Middle frontal gyrus (tissue), 1 donor: ENCODE results near the gene RNF167.

Source experiments
- DNase-seq: peaks from one replicate; pipeline ENCODE4 v3.0.0-alpha.2; 2015; ENCODE audit warnings: low spot score; ENCODE audit errors: extremely low spot score

The RNF167 gene

GRCh38 chr17:4953451-4953961, 13.4 kb downstream of the RNF167 start:
- DNase-seq: no peak

- DNase-seq: no peak
Measured at GRCh38 chr17:4955091-4955490, 15.0 kb downstream of the RNF167 start.

- DNase-seq: no peak
Measured at GRCh38 chr17:4956493-4957061, 16.5 kb downstream of the RNF167 start.

GRCh38 chr17:4958102-4958501, 18.0 kb downstream of the RNF167 start:
- no peak for DNase-seq

GRCh38 chr17:4959261-4959965, 19.3 kb downstream of the RNF167 start:
- DNase-seq: no peak

DNA sequence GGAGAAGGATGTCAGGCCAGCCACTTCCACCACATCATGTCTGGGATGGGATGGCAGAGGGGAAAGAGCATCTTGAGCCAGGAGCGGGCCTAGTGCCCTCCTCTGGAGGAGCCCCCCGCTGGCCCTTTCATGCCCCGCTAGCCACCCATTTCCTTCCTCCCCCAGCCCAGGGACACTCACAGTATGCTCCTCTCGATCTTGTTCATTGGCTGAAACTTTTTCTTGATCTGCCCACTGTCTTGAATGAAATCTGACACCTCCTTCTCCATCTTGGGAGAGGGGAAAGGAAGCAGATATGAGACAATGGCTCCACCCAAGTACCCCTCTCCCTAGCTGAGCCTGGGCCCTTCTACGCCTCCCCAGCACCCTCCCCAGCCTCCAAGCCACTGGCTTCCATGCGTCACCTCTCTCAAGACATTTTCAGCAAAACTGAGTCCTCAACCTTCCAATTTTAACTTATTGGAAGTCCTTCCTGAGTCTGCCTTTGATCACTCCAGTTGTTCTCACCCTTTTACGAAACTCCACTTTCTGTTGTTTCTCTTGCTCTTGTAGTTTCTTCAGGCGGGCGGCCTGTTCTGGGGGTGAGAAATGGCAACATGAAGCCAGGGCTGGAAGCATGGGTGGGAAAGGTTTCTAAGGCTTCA, 20.3 kb downstream of the RNF167 start:
- no peak for DNase-seq

- no peak for DNase-seq
Measured at GRCh38 chr17:4965311-4965986, 25.4 kb downstream of the RNF167 start.

DNA sequence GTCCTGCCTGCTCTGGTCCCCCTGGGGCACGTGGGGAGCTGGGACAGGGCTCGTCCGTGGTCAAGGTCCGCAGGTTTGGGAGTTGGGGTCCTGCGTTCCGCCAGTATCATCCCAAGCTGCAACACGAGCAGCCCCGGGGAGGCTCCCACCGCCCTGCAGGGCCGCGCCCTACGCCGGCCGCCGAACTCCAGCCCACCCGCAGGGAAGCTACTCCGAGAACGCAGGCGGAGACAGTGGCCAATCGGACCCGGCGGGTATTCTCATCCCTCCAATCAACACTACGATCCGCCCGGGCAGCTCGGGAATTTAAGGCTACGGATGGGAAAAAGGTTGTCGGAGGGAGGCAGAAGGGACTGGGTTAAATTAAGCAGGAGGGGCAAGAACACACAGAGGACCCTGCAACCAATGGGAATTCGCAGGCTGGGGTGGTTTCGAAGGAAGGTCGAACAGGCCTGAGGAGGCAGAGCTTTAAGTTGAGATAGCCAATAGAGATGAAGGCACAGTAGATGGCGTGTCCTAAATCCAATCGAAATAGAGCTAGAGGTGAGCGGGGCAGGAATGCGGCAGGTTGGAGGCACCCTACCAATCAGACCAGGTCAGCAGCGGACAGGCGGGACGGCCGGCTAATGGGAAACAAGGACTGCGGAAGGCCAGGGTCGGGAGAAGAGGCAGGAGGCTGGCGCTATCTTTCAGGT, 26.9 kb downstream of the RNF167 start:
- peak; percentile 98 for DNase-seq

GRCh38 chr17:4967539-4968485, 27.7 kb downstream of the RNF167 start, which contains the start of gene SPAG7:
Gene SPAG7, minus strand, starts transcription at chr17:4967817. Its CDS starts 13 bp downstream, at chr17:4967804.
- peak; percentile 90 for DNase-seq

DNA sequence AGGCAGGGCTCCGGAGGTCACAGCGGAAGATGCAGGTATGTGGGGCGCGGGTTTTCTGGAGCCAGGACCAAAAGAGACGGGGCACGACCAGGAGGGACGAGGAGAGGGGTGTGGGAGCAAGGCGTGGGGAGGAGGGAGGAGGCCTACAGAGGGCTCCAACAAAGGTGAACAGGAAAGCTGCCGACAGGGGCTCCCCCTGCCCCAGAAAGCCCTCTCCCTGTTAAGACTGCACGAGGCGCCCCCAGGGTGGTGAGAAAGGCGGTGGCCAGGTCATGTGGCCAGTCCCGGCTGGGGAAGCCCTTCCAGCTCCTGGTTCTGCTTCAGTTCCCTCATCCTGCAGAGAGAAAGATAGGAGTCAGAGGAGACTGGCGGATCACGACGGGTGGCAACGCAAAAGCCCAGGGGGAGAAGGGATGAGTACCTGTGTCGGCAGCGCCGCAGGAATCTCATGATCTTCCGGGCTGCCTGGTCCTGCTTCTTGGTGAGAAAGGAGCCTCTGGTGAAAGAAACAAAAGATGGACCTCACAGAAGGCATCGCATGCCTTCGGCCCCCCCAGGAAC, 28.5 kb downstream of the RNF167 start:
- no peak for DNase-seq

DNA sequence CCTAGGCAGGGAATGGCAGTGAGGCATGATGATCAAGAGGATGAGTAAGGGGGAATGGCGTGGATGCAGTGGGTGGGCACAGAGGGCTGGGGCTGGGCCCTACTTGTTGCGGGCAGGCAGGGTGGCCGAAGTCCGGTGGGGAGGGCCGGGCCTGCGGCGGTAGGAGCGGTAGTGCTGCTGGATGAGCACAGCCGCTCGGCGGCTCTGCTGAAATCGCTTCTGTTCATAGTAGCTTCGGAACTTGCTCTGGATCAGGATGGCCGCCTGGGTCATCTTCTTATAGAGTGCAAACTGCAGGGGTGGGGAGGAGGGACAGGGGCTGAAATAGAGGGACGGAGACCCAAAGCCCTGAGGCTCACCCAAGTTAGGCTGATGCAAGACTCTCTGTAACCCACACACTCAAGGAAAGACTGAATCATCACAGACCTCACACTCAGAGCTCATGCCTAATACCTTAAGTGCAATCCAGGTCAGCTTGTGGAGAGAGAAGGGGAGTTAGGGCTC, 29.0 kb downstream of the RNF167 start:
- DNase-seq: no peak

DNA sequence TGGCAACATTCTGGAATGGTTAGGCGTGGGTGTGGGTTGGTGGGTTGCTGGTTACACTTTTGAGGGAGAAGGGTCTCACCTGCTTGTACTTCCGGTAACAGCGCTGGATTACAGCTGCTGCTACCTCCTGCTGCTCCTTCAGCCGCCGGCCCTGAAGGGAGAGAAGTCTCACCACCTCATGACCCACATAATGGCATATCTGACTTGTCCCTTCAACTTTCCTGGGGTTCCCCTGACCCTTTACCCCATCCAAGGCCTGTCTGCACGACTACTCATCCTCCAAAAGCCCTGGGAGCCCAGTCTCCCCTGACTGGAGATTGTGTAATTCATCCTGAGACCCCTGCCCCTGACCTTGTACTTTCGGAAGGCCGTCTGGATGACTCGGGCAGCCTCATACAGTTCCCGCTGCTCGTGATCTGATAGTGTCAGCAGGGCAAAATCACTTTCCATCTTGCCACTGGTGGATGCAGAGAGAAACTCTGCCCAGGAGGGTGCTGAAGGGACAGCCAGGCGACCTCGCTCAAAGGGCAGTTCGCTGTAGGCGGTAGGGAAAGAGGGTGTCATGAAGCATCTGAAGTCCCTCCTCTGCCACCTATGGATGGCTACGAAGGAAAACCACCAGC, 29.6 kb downstream of the RNF167 start:
- no peak for DNase-seq

DNA sequence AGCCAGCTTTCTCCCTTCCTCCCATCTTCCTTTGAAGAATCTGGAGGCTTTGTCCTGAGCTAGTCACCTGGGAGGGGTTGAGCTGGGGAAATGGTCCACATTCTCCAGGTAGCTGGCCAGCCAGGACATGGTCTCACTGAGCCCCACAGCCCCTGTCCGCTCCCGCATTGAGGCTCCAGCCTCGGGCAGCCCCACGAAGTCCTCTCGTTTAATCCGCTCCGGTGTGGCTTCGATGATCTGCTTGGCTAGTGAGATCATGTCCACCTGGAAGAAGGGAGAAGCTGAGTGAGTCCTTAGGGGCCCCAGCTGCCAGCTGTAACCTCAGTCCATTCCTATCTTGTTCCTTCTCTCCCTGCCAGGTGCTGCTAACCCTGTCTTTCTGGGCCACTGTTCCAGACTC, 30.2 kb downstream of the RNF167 start:
- DNase-seq: no peak

DNA sequence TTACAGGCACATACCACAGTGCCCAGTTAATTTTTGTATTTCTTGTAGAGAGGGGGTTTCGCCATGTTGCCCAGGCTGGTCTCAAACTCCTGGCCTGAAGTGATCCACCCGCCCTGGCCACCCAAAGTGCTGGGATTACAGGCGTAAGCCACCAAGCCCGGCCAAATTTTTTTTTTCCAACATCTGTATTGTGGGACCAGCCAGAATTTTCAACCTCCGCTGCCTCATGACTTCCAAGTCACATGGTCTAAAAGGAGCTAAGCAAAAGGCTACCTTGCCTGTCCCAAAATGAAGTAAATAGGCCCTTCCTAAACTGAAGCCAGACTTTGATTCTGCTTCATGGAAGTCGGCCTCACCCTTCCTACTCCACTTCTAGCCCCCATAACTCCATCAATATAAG, 31.8 kb downstream of the RNF167 start:
- no peak for DNase-seq

DNA sequence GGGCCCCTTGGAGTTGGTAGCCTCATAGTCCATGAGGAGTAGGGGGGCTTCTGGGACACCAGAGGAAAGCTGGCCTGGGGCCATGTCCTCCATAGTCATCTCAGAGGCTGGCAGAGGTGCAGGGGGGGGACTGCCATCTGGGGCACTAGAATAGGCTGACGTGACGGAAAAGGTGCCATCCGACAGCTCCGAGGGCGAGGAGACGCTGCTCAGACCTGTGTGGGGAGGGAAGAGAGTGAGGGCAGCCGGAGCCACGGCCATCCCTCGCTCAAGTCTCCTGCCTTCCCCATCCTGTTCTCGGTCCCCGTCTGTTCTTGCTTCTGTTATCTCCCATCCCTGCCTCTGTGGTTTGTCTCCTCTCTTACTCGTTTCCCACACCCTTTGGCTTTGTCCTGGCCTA, 32.3 kb downstream of the RNF167 start:
- DNase-seq: no peak

DNA sequence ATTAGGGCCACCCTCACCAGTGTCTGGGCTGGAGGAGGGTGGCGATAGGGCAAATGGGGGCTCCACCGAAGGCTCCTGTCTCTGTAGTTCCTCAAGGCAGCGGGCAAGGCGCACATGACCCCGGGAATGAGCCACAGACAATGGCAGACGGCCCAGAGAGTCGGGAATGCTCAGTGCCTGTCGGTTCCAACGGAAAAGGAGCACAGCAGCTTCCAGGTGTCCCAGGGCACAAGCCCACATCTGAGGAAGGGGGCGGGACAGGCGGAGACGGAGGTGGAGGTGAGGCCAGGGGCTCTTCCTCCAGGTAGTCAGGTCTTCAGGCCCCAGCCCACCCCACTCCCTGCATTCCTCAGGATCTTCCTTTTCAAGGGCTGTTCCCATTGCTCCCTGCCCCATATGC, 32.7 kb downstream of the RNF167 start:
- DNase-seq: no peak

DNA sequence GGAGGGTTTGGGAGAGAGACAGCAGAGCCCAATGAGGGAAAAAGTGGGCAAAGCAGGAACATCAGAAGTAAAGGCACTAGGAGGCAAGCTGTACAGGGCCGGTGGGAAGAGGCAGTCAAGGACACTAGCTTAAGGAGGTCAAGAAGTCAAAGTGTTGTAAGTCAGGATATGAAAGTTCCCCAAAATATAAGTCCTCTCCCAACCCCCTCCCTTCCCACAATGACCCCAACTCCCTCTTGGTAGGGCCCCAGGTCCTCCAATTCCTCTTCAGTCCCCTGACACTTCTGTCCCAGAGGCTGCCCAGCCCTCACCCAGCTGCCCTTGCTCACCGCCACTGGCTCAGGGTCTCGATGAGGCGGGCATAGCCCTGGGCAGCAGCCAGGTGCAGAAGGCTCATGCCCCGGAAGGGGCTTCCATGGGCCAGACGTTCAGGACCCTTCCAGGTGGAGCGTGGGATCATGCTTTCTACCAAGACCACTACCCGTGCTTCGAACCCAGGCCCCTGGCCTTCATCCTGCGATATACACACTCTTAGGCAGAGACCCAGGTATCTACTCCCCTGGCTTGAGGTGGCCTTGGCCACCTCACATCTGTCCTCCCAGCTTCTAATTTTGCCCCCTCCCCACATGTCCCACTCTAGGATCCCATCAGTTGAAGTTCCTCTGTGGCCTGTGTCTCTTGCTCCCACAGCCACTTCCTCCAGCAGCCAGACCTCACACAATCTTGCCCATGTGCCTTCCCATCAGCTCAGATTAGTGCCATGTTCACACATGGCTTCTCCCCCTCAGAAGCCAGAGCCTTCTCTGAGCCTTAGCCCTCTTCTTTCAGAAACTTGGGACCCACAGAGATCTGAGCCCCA, 33.4 kb downstream of the RNF167 start:
- DNase-seq: no peak

DNA sequence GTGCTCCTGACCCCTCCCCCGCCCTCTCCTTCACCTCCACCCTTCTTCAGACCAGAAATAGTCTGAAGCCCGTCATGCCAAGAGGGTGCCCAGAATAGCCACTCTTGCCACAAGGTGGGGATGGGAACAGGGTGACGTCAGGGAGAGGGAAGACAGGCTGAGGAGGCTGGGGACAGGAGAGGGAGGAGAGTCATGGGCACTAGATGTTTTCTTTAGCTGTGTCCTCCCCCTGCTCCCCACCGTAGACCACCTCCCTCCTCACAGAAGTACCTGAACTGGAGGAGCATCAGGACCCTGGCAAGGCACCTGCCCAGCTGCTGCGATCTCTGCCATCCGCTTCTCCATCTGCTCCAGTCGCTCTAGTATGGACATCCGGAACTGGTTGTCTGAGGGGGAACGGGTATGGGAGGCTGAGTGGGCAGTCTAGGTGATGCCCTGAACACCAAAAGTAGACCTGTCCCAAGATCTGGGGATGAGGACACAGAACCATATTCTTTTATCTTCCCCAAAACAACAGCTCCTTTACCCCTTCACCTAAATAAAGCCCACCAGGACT, 34.1 kb downstream of the RNF167 start:
- no peak for DNase-seq
